OCI-LY3 (cell line): Measurements from ENCODE around the gene TFPT.

Experiments
- EZH2phosphoT487 ChIP-seq: fragments of 200-600 bp; shearing (Covaris generic); IDR thresholded peaks from 2 replicates; pipeline ENCODE4 v1.6.1; 2018; ENCODE audit warnings: antibody characterized with exemption, mixed run types, low read depth
- TF ChIP-seq, protein P1 (sequence below): fragments of 200-600, 300-600 bp; sonication (generic); IDR thresholded peaks from 2 replicates; pipeline ENCODE4 v1.5.1; 2014; ENCODE audit warnings: antibody characterized with exemption, low read length, low read depth

DNA sequence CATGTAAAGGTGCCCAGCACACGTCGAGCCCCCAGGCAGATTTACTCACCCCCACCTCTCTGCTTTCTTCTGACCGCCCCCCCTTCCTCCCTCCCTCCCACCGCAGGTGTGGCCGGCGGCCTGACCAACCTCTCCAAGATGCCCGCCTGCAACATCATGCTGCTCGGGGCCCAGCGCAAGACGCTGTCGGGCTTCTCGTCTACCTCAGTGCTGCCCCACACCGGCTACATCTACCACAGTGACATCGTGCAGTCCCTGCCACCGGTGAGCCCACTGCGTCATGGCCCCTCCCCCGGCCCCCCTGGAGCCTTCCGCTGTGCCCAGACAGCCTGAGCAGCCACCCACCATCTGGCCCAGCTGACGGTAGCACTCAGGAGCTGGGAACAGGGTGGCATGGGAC lies 8.9 kb upstream of the TFPT start:
- TF ChIP-seq, protein P1, sequence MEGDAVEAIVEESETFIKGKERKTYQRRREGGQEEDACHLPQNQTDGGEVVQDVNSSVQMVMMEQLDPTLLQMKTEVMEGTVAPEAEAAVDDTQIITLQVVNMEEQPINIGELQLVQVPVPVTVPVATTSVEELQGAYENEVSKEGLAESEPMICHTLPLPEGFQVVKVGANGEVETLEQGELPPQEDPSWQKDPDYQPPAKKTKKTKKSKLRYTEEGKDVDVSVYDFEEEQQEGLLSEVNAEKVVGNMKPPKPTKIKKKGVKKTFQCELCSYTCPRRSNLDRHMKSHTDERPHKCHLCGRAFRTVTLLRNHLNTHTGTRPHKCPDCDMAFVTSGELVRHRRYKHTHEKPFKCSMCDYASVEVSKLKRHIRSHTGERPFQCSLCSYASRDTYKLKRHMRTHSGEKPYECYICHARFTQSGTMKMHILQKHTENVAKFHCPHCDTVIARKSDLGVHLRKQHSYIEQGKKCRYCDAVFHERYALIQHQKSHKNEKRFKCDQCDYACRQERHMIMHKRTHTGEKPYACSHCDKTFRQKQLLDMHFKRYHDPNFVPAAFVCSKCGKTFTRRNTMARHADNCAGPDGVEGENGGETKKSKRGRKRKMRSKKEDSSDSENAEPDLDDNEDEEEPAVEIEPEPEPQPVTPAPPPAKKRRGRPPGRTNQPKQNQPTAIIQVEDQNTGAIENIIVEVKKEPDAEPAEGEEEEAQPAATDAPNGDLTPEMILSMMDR, result no peak
- no peak for TF ChIP-seq EZH2phosphoT487
